ENCODE data around the gene PTPRG.
"Not testable (repeated sequence)": the region's sequence is repeated elsewhere in the genome, so short reads cannot be mapped to it uniquely, and the experiment has no call there.

Gene PTPRG

GRCh38 chr3:61686228-61686648 lies 124.9 kb downstream of the PTPRG start:
- H4K20me1 ChIP-seq = peaks cover 0 to 31% (median 5%) of the 10 kb centered on the region in 11 experiments; a peak in 6 of 22 replicates
- no peaks in the 10 kb centered on the region for H3K27me3 ChIP-seq
- H3K27ac ChIP-seq = no peak overlapping the region
- no peak overlapping the region for H3K9ac ChIP-seq
- no peak for TF ChIP-seq Cebpa-rat (IDR thresholded peaks at IDR 0.05)
- peaks cover 0 to 18% (median 12%) of the 10 kb centered on the region in 10 experiments; a peak in 13 of 20 replicates for H3K4me1 ChIP-seq
- H3K9me3 ChIP-seq (replicated peaks in 1 of 11) = no peaks in the 10 kb centered on the region
- H3K4me3 ChIP-seq = no peak overlapping the region
- H3K4me2 ChIP-seq = no peak overlapping the region
- H3K36me3 ChIP-seq = peaks cover 0 to 15% (median 0%) of the 10 kb centered on the region in 11 experiments; a peak in 5 of 22 replicates

- H3K27me3 ChIP-seq = no peaks in the 10 kb centered on the region
- no peaks in the 10 kb centered on the region for H3K9me3 ChIP-seq (replicated peaks in 1 of 11)
- H3K9ac ChIP-seq = no peak overlapping the region
- no peak overlapping the region for H3K4me2 ChIP-seq
- peaks cover 0 to 31% (median 5%) of the 10 kb centered on the region in 11 experiments; a peak in 6 of 22 replicates for H4K20me1 ChIP-seq
- no peak overlapping the region for H3K27ac ChIP-seq
- H3K4me3 ChIP-seq = no peak overlapping the region
- peaks cover 0 to 19% (median 0%) of the 10 kb centered on the region in 11 experiments; a peak in 5 of 22 replicates for H3K36me3 ChIP-seq
- peaks cover 0 to 18% (median 12%) of the 10 kb centered on the region in 10 experiments; a peak in 13 of 20 replicates for H3K4me1 ChIP-seq
- no peak for TF ChIP-seq Cebpa-rat (IDR thresholded peaks at IDR 0.05)
Observed at GRCh38 chr3:61687206-61687605, 125.8 kb downstream of the PTPRG start.

- Histone ChIP-seq H4K20me1 (peaks cover 0 to 31% (median 5%) of the 10 kb centered on the region in 11 experiments; a peak in 6 of 22 replicates), H3K4me3 (no peak overlapping the region), H3K9ac (no peak overlapping the region), H3K27me3 (no peaks in the 10 kb centered on the region), H3K4me1 (peaks cover 0 to 17% (median 12%) of the 10 kb centered on the region in 10 experiments; a peak in 13 of 20 replicates), H3K9me3 (replicated peaks in 1 of 11) (no peaks in the 10 kb centered on the region), H3K36me3 (peaks cover 0 to 19% (median 0%) of the 10 kb centered on the region in 11 experiments; a peak in 5 of 22 replicates), H3K27ac (no peak overlapping the region), H3K4me2 (no peak overlapping the region)
- TF ChIP-seq Cebpa-rat (IDR thresholded peaks at IDR 0.05) = no peak
Observed at GRCh38 chr3:61687663-61688306, 126.4 kb downstream of the PTPRG start.

GRCh38 chr3:61688307-61688984 lies 127.1 kb downstream of the PTPRG start:
- Histone ChIP-seq H3K4me3 (no peak overlapping the region), H3K9ac (no peak overlapping the region), H3K27me3 (no peaks in the 10 kb centered on the region), H4K20me1 (peaks cover 0 to 32% (median 4%) of the 10 kb centered on the region in 11 experiments; a peak in 6 of 22 replicates), H3K27ac (no peak overlapping the region), H3K36me3 (peaks cover 0 to 19% (median 0%) of the 10 kb centered on the region in 11 experiments; a peak in 5 of 22 replicates), H3K4me2 (no peak overlapping the region), H3K4me1 (peaks cover 0 to 11% (median 8%) of the 10 kb centered on the region in 10 experiments; a peak in 13 of 20 replicates), H3K9me3 (replicated peaks in 1 of 11) (no peaks in the 10 kb centered on the region)
- TF ChIP-seq Cebpa-rat (IDR thresholded peaks at IDR 0.05) = no peak

GRCh38 chr3:61690016-61690415 lies 128.6 kb downstream of the PTPRG start:
- 0 out of 22 replicates have a peak, but pooled peaks cover 0 to 2% (median 0%) of the 10 kb centered on the region in 11 experiments for H3K9me3 ChIP-seq (replicated peaks in 1 of 11)
- no peaks in the 10 kb centered on the region for H3K27me3 ChIP-seq
- H3K27ac ChIP-seq = no peak overlapping the region
- H3K36me3 ChIP-seq = peaks cover 0 to 22% (median 0%) of the 10 kb centered on the region in 11 experiments; a peak in 5 of 22 replicates
- H4K20me1 ChIP-seq = peaks cover 0 to 32% (median 0%) of the 10 kb centered on the region in 11 experiments; a peak in 5 of 22 replicates
- H3K4me3 ChIP-seq = no peak overlapping the region
- no peaks in the 10 kb centered on the region for H3K4me1 ChIP-seq
- no peak overlapping the region for H3K4me2 ChIP-seq
- TF ChIP-seq Cebpa-rat (IDR thresholded peaks at IDR 0.05) = no peak
- no peak overlapping the region for H3K9ac ChIP-seq

- 0 out of 22 replicates have a peak, but pooled peaks cover 0 to 6% (median 0%) of the 10 kb centered on the region in 11 experiments for H3K9me3 ChIP-seq (replicated peaks in 1 of 11)
- peaks cover 0 to 24% (median 0%) of the 10 kb centered on the region in 11 experiments; a peak in 5 of 22 replicates for H3K36me3 ChIP-seq
- no peak overlapping the region for H3K27ac ChIP-seq
- H3K4me1 ChIP-seq = no peaks in the 10 kb centered on the region
- peaks cover 0 to 21% (median 0%) of the 10 kb centered on the region in 11 experiments; a peak in 5 of 22 replicates for H4K20me1 ChIP-seq
- H3K4me3 ChIP-seq = no peak overlapping the region
- no peak overlapping the region for H3K4me2 ChIP-seq
- no peak for TF ChIP-seq Cebpa-rat (IDR thresholded peaks at IDR 0.05)
- H3K9ac ChIP-seq = no peak overlapping the region
- H3K27me3 ChIP-seq = no peaks in the 10 kb centered on the region
Observed at GRCh38 chr3:61691466-61691865, 130.1 kb downstream of the PTPRG start.

GRCh38 chr3:61697301-61697700 lies 135.9 kb downstream of the PTPRG start:
- no peak overlapping the region for H3K27ac ChIP-seq
- no peak for TF ChIP-seq Cebpa-rat (IDR thresholded peaks at IDR 0.05)
- H3K9ac ChIP-seq = no peak overlapping the region
- peaks cover 0 to 18% (median 6%) of the 10 kb centered on the region in 11 experiments; a peak in 7 of 22 replicates for H4K20me1 ChIP-seq
- no peak overlapping the region for H3K4me2 ChIP-seq
- peaks cover 0 to 4% (median 0%) of the 10 kb centered on the region in 10 experiments; a peak in 3 of 20 replicates for H3K4me1 ChIP-seq
- no peaks in the 10 kb centered on the region for H3K27me3 ChIP-seq
- 0 out of 22 replicates have a peak, but pooled peaks cover 0 to 6% (median 0%) of the 10 kb centered on the region in 11 experiments for H3K9me3 ChIP-seq (replicated peaks in 1 of 11)
- peaks cover 0 to 9% (median 0%) of the 10 kb centered on the region in 11 experiments; a peak in 1 of 22 replicates for H3K36me3 ChIP-seq
- H3K4me3 ChIP-seq = no peak overlapping the region

GRCh38 chr3:61698278-61699072 lies 137.1 kb downstream of the PTPRG start:
- H3K9ac ChIP-seq; H3K27me3 ChIP-seq; H3K9me3 ChIP-seq (replicated peaks in 1 of 11); H3K4me3 ChIP-seq; H3K4me2 ChIP-seq; H3K4me1 ChIP-seq; H3K36me3 ChIP-seq; H3K27ac ChIP-seq: not testable (repeated sequence)
- H4K20me1 ChIP-seq = peaks cover 0 to 20% (median 6%) of the 10 kb centered on the region in 11 experiments; a peak in 7 of 22 replicates

Measured in BLaER1 treated with 17β-estradiol and CSF1 and Interleukin-3, amounts not matched to agents 10 nM and 100 nM (cell line).